Heart left ventricle (tissue), 13 donors: Measurements from ENCODE around the gene BRD1.

Experiments
- CTCF ChIP-seq, 12 donors: fragments of 200-600 bp; sonication (generic) in 4 of 12; IDR thresholded peaks; one replicate each; pipeline versions ENCODE4 v1.5.0 to v1.8.0; 2018 to 2022; ENCODE audit warnings: antibody characterized with exemption in 12 of 12, mild to moderate bottlenecking in 5 of 12
- POLR2A ChIP-seq, 2 donors: fragments of 450-650 bp; IDR thresholded peaks; one replicate each; pipeline ENCODE4 v1.6.1; 2017; ENCODE audit warnings: antibody characterized with exemption in 2 of 2, mild to moderate bottlenecking in 2 of 2, moderate library complexity in 2 of 2
- donor health status: ischemic (EF 13 %, LVEDD 7.1; RV severe dilation, severe dysfunction).
- donor health status: DM: no; HTN: yes; CAD: no.
- donor health status: DM: no; HTN: no; CAD: no.
- donor health status: ischemic (EF 25% LVEDD 6.9; RV normal size, moderate dysfunction).
- donor health status: ischemic (EF 25% LVEDD 5.7; RV mildly dilated, moderate dysfunction).
- donor health status: ischemic (EF 35%, LVEDD 5.7; RV mildly dilated, moderate dysfunction).
- donor health status: nonischemic (EF 11% LVEDD 7.7; RV severe dilation, severe dysfunction).
- donor health status: DM: yes; HTN: yes; CAD: no.
- donor health status: PGD.
- donor health status: ischemic (EF 29% LVEDD 5.4; RV normal size, mild dysfunction).
- donor health status: nonischemic (EF 23%, LVEDD 6.1; RV moderate dilation, normal function).

GRCh38 chr22:49849161-49850020, 21.7 kb upstream of the BRD1 start:
- no peak for TF ChIP-seq CTCF (IDR thresholded peaks at IDR 0.05)
- no peak for TF ChIP-seq POLR2A (IDR thresholded peaks at IDR 0.05)
